Activated T-helper 17 cell treated with anti-CD3 and anti-CD28 coated beads, Interleukin-2, amount 50 U/mL, for 72 hours (primary cell): Measurements from ENCODE around the gene KCNH5. TPM values are rescaled to one million over a fixed set of nuclear protein-coding genes. Genes with fewer than 3 reads are reported as not detected.

Source experiments
- ATAC-seq: fragments of 150-1000 bp; cut with Tn5 transposase; replicated peaks from 2 replicates; pipeline ENCODE4 v1.10.0; 2021; ENCODE audit warnings: mild to moderate bottlenecking, moderate library complexity
- H3K27ac Mint-ChIP-seq: one replicate; pipeline ENCODE4 v1.8.0; 2022; ENCODE audit warnings: mixed read lengths
- H3K27me3 Mint-ChIP-seq: one replicate; pipeline ENCODE4 v1.8.0; 2022; ENCODE audit warnings: mixed read lengths
- H3K36me3 Mint-ChIP-seq: one replicate; pipeline ENCODE4 v1.8.0; 2022; ENCODE audit warnings: low read depth, mild to moderate bottlenecking, mixed read lengths
- H3K4me1 Mint-ChIP-seq: one replicate; pipeline ENCODE4 v1.8.0; 2022; ENCODE audit warnings: mixed read lengths
- H3K4me3 Mint-ChIP-seq: one replicate; pipeline ENCODE4 v1.8.0; 2022; ENCODE audit warnings: mild to moderate bottlenecking, mixed read lengths
- H3K9me3 Mint-ChIP-seq: one replicate; pipeline ENCODE4 v1.8.0; 2022; ENCODE audit warnings: mixed read lengths
- total RNA-seq, 2 donors: library from RNA; stranded (reverse); gene quantifications; one replicate each; pipeline ENCODE4 v1.2.3, GENCODE V29; 2022

KCNH5 gene
- total RNA-seq, 2 donors from 2014 or later: not detected

DNA sequence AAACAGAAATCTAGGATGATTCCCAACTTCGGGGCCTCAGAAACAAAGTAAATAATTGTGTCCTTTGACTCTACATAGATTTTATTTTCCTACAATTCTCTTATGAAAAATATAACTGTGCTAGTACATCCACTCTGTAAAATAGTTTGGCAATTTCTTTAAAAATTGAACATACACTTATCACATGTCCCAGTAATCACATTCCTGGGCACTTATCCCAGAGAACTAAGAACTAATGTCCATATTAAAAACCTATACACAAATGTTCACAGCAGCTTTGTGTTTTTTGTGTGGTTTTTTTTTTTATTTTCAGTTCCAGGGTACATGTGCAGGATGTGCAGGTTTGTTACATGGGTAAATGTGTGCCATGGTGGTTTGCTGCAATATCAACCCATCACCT lies 99.0 kb downstream of the KCNH5 start:
- Mint-ChIP-seq H3K4me1 (no peaks in the 10 kb centered on the region), H3K27me3 (no peaks in the 10 kb centered on the region), H3K36me3 (no peaks in the 10 kb centered on the region), H3K4me3 (no peak overlapping the region), H3K9me3 (no peaks in the 10 kb centered on the region), H3K27ac (no peak overlapping the region)
- ATAC-seq: no peak

DNA sequence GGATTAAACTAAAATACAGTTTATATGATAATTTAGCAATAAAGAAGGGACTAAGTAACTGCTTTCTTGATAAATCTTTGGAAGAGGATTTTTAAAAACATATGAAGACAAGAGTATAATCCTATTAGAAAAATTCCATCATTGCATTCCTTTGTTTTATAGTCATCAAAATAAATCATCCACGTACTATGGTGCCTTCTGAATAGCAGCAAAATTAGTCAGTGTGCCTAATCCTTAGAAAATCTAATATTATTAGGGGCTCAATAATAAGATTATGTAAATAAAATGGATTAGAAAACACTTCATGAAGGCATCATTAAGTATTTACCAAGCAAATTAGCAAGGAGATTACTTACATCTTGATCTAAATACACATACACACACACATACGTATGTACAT lies 102.1 kb downstream of the KCNH5 start:
- no peaks in the 10 kb centered on the region for H3K9me3 Mint-ChIP-seq
- no peak overlapping the region for H3K4me3 Mint-ChIP-seq
- no peaks in the 10 kb centered on the region for H3K27me3 Mint-ChIP-seq
- H3K27ac Mint-ChIP-seq: no peak overlapping the region
- H3K36me3 Mint-ChIP-seq: no peaks in the 10 kb centered on the region
- no peaks in the 10 kb centered on the region for H3K4me1 Mint-ChIP-seq
- ATAC-seq: no peak

DNA sequence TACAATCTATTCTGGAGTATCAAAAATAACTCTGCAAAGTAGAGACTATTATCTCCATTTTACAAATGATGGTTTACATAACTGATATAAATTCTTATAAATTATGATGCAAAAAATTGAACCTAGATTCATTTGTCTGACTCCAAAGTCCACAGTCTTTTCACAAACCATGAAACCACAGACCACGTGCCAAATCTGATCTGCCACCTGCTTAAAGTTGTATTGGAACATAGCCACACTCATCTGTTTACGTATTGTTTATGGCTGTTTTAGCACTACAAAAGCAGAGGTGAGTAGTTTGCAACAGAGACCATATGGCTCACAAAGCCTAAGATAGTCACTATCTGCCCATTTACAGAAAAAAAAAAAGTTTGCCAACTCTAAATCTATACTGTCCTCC lies 105.3 kb downstream of the KCNH5 start:
- no peaks in the 10 kb centered on the region for H3K4me1 Mint-ChIP-seq
- no peaks in the 10 kb centered on the region for H3K27me3 Mint-ChIP-seq

DNA sequence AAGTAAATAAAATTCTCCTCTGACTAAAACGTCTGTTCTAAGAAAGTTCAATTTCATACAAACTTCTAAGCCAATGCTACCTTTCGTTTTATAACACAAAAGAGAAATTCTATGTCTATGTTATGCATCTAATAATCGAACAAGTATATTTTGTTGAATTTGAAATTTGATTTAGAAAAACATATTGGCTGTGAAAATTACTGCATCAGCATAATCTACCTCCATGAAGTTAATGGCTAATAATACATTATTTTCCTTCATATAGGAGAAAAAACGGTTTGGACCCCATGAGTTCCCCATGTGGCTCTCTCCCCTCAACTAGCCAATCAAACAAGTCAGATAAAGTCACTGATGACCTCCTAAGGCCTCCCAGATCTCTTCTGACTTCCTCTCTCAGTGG lies 106.5 kb downstream of the KCNH5 start:
- Mint-ChIP-seq H3K4me1 (no peaks in the 10 kb centered on the region), H3K27me3 (no peaks in the 10 kb centered on the region), H3K27ac (no peak overlapping the region), H3K9me3 (peaks cover 7% of the 10 kb centered on the region), H3K36me3 (no peaks in the 10 kb centered on the region), H3K4me3 (no peak overlapping the region)
- no peak for ATAC-seq

More for the DNA sequence above, 105.3 kb downstream of the KCNH5 start:
- no peak overlapping the region for H3K27ac Mint-ChIP-seq
- H3K4me3 Mint-ChIP-seq: no peak overlapping the region
- no peaks in the 10 kb centered on the region for H3K36me3 Mint-ChIP-seq
- no peak for ATAC-seq
- H3K9me3 Mint-ChIP-seq: peaks cover 7% of the 10 kb centered on the region

DNA sequence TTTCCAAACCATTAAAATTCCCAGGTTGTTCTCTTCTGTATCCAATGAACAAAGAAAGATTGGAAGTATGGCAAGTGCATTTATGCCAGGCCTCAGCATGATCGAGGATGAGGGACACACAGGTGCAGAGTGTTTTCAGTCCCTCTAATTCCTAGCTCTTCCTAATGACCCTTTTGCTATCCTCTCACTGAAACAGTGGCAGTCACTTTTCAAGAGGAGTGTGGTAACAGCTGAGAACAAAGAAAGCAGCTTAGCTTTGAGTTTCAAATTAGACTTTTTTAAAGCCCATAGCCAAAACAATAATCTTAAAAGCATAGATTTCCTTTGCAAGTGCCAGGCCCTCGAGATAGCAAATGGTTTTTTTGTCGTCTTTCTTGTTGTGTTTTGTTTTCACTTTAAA lies 110.8 kb downstream of the KCNH5 start:
- H3K9me3 Mint-ChIP-seq: peaks cover 7% of the 10 kb centered on the region
- H3K4me3 Mint-ChIP-seq: no peak overlapping the region
- H3K36me3 Mint-ChIP-seq: no peaks in the 10 kb centered on the region
- ATAC-seq: no peak
- H3K27ac Mint-ChIP-seq: no peak overlapping the region
- H3K27me3 Mint-ChIP-seq: no peaks in the 10 kb centered on the region
- H3K4me1 Mint-ChIP-seq: no peaks in the 10 kb centered on the region

DNA sequence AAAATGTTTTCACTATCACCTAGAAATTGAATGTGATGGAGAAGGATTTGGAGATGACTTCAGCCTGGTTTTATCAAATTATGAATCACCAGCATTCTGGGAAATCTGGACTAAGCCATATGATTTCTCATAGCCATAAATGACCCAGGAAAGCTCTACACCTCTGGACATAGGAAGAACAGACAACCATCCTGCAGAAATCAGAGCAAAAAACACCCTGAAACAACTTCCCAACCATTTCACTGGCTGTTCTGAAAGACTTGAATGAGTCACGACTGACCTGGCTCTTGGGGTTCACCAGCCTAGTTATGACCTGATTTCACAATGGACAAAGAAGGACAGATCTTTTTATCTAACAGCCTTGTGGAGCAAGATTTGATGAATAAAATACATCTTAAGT lies 123.8 kb downstream of the KCNH5 start:
- H3K4me3 Mint-ChIP-seq: no peak overlapping the region
- H3K27me3 Mint-ChIP-seq: no peaks in the 10 kb centered on the region
- H3K9me3 Mint-ChIP-seq: no peaks in the 10 kb centered on the region
- no peaks in the 10 kb centered on the region for H3K4me1 Mint-ChIP-seq
- no peak for ATAC-seq
- H3K27ac Mint-ChIP-seq: no peak overlapping the region
- no peaks in the 10 kb centered on the region for H3K36me3 Mint-ChIP-seq

DNA sequence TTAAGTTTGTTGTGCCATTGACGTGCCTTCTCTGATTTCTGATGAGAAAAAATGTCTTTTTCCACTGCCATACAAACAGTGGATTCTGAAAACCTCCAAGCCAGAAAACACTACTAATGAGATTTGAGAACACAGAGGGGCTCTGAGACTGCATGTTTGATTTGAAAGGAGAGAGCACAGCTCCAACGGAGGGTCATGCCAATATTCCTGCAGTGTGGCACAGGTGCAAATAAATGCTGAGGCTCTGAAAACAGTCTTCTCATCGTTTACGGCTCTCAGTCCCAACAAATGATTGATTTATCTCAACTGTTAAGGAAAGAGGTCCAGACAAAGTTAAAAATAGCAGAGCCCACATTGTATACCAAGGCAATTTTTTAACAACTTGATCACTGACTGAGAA lies 128.7 kb downstream of the KCNH5 start:
- H3K4me1 Mint-ChIP-seq: no peaks in the 10 kb centered on the region
- no peak for ATAC-seq
- no peaks in the 10 kb centered on the region for H3K36me3 Mint-ChIP-seq
- H3K9me3 Mint-ChIP-seq: no peaks in the 10 kb centered on the region
- no peaks in the 10 kb centered on the region for H3K27me3 Mint-ChIP-seq
- H3K4me3 Mint-ChIP-seq: no peak overlapping the region
- H3K27ac Mint-ChIP-seq: no peak overlapping the region

DNA sequence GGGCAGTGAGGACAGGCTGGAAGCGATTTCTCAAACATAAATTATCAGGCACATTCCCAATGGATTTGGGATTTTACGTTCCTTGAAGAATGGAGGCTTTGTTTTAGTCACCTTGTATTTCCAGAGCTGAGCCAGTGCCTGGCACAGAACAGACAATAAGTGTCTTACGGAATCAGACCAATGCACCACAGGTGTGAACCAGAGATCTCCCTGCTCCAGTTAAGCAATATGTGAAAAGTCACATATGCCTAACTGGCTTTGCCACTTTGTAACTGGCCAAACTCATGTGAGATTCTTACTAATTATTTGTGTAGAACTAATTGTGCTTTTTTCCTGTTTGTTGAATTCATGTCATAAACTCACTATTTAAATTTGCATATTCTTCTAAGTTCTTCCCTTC lies 130.4 kb downstream of the KCNH5 start:
- ATAC-seq: no peak
- Mint-ChIP-seq H3K9me3 (no peaks in the 10 kb centered on the region), H3K36me3 (no peaks in the 10 kb centered on the region), H3K4me3 (no peak overlapping the region), H3K4me1 (no peaks in the 10 kb centered on the region), H3K27ac (no peak overlapping the region), H3K27me3 (no peaks in the 10 kb centered on the region)

DNA sequence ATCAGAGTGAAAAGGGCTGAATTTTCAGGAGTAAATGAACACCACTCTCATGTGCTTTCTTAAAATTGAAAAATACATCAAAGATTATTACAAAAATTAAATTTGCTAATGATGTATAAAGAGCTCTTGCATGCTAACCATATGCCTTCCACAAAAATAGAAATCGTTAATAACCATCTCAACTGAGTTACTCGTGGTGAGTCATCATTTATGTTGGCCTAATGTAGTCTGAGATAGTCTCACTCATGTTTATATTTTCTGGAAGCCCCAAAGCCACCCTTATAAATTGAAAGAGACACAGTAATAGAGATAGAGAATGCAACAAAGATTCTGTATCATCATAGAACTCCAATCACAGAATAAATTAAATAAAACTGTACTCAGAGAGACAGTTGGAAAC lies 131.2 kb downstream of the KCNH5 start:
- H3K27ac Mint-ChIP-seq: no peak overlapping the region
- H3K36me3 Mint-ChIP-seq: no peaks in the 10 kb centered on the region
- H3K4me1 Mint-ChIP-seq: peaks cover 3% of the 10 kb centered on the region
- no peak for ATAC-seq
- H3K4me3 Mint-ChIP-seq: no peak overlapping the region
- H3K27me3 Mint-ChIP-seq: no peaks in the 10 kb centered on the region
- peaks cover 5% of the 10 kb centered on the region for H3K9me3 Mint-ChIP-seq

DNA sequence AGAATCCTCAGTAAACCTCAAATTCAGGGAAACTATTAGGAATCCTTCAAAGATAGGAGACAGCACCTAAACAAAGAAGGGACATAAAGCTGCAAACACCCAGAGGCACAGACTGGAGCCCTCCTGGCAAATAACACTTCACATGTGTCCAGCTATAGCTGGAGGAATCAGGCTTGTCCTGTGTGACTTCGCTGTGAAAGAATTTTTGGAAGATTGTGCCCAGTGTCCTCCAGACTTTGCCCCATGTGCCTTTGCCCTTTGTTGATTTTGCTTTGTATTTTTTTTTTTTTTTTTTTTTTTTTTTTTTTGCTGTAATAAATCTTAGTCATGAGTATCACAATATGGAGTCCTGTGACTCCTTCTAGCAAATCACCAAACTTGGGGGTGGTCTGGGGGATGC lies 136.8 kb downstream of the KCNH5 start:
- Mint-ChIP-seq H3K27ac (no peak overlapping the region), H3K4me3 (no peak overlapping the region), H3K36me3 (no peaks in the 10 kb centered on the region), H3K4me1 (peaks cover 3% of the 10 kb centered on the region), H3K9me3 (peaks cover 5% of the 10 kb centered on the region), H3K27me3 (no peaks in the 10 kb centered on the region)
- no peak for ATAC-seq

DNA sequence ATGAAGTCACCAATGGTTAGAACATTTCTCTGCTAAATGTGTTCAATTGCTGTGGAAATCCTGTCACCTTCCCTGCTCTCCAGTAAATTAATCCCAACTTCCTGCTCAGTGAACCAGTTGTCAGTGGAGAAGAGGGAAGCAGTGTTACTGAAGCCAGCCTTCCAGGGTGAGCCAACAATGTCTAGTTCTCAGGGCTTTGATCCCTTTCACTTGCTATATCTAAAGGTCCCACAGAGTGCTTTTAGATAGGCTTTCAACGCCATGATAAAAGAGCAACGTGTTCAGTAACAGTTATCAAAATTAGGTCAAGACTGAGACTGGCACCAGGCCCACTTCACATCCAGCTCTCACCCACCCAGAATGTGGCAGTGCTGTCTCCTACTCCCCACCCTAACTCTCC lies 139.7 kb downstream of the KCNH5 start:
- no peak for ATAC-seq
- Mint-ChIP-seq H3K27me3 (no peaks in the 10 kb centered on the region), H3K9me3 (peaks cover 5% of the 10 kb centered on the region), H3K36me3 (no peaks in the 10 kb centered on the region), H3K4me3 (no peak overlapping the region), H3K27ac (no peak overlapping the region), H3K4me1 (peaks cover 3% of the 10 kb centered on the region)

DNA sequence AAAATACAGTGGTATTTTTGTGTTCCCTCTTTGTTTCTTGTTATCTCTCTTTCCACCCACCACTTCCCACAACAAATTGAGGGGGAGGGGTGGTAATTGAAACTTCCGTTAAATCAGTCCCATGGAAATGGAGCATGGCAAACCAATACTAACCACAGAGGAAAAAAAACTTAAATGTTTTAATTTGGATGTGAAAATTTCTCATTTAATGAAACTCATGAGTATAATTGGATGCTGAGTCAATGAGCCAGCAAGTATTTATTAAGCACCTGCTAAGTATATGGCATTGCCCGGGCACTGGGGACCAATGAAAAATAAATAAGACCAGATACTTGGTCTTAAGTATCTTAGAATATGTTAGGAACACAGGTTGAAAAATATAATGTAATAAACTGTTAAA lies 147.5 kb downstream of the KCNH5 start:
- Mint-ChIP-seq H3K36me3 (no peaks in the 10 kb centered on the region), H3K9me3 (no peaks in the 10 kb centered on the region), H3K4me1 (no peaks in the 10 kb centered on the region), H3K4me3 (no peak overlapping the region), H3K27me3 (no peaks in the 10 kb centered on the region), H3K27ac (no peak overlapping the region)
- no peak for ATAC-seq

DNA sequence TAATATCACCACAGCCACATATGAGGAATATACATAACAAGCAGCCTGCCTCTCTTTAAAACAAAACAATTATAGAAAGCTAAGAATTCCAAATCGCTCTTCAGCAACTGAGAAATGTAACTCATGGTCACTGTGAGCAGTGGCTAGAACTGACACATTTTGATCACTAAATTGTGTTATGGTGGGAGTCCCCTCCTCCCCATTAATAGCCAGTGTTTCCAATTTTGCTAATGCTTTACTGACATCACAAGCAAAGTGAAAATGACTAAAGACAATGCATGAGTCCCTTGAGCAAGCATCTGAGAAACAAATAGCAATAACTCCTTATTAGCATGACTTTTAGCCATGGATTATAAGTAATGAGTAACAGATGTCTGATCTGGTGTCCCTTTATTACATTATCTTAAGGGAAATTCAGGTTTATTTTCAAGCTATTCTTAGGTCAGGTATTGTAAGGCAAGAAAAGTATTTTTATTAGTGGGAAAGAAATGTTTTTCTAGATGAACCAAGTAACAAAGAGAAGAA lies 148.3 kb downstream of the KCNH5 start:
- Mint-ChIP-seq H3K27ac (no peak overlapping the region), H3K9me3 (no peaks in the 10 kb centered on the region), H3K27me3 (no peaks in the 10 kb centered on the region), H3K4me1 (no peaks in the 10 kb centered on the region), H3K4me3 (no peak overlapping the region), H3K36me3 (no peaks in the 10 kb centered on the region)
- no peak for ATAC-seq

DNA sequence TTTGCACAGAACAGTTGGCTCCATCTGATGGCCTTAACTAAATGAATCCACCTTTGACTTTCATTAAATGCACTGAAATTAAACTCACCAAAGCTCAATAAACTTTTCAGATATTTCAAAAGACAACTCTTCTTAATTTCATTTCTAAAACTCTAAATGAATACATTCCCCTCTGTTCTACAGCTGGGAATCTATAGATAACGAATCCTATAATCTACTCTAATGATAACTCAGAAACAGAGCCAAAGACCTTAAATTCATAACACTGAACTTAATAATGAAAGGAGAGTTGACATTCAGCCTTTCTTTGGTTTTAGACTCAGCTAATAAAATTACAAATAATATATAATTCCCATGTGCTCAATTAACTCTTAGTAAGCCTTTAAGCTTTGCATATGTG lies 150.5 kb downstream of the KCNH5 start:
- no peak overlapping the region for H3K4me3 Mint-ChIP-seq
- no peaks in the 10 kb centered on the region for H3K27me3 Mint-ChIP-seq
- H3K36me3 Mint-ChIP-seq: no peaks in the 10 kb centered on the region
- H3K9me3 Mint-ChIP-seq: no peaks in the 10 kb centered on the region
- no peak for ATAC-seq
- no peaks in the 10 kb centered on the region for H3K4me1 Mint-ChIP-seq
- H3K27ac Mint-ChIP-seq: no peak overlapping the region

DNA sequence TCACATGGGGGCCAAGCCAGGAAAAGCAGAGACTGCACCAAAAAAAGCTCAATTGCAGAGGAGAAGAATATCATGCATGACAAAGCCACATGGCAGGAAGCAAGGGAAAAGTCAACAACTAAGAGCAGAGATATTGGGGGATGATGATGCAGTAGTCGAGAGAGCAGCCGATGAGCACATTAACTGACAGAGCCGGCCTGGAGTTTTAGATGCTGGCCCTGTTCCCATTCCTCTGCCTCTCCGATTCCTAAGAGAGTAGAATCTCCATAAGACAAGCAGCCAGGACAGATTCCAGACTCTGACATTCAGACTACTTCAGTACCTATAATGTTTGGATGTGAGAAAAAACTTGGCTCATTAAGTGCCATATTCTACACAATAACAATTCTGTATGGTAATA lies 155.9 kb downstream of the KCNH5 start:
- Mint-ChIP-seq H3K27me3 (no peaks in the 10 kb centered on the region), H3K27ac (no peak overlapping the region), H3K36me3 (no peaks in the 10 kb centered on the region), H3K9me3 (no peaks in the 10 kb centered on the region), H3K4me1 (no peaks in the 10 kb centered on the region), H3K4me3 (no peak overlapping the region)
- no peak for ATAC-seq

DNA sequence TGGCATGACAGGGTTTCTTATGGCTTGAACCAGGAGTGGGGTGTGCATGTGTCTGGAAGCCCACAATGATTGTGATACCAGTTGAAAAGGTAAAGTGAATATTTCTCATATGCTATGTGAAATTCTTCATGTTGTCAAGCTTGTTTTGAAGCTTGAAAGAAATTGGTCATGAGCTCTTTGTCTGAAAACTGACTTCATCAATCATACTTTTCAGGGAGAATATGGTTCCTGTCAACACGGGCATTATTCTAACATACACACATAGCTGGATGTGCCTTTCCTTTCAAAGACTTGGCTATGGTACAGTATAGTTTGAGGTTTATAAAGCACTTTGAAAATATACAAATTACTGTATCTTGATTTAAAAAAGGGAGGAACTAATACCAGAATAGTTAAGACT lies 158.8 kb downstream of the KCNH5 start:
- H3K27me3 Mint-ChIP-seq: no peaks in the 10 kb centered on the region
- no peak overlapping the region for H3K4me3 Mint-ChIP-seq
- H3K9me3 Mint-ChIP-seq: no peaks in the 10 kb centered on the region
- H3K27ac Mint-ChIP-seq: no peak overlapping the region
- no peak for ATAC-seq
- no peaks in the 10 kb centered on the region for H3K4me1 Mint-ChIP-seq
- no peaks in the 10 kb centered on the region for H3K36me3 Mint-ChIP-seq
